ENCODE data around the gene SLIT1.
"Not testable (repeated sequence)": the region's sequence is repeated elsewhere in the genome, so short reads cannot be mapped to it uniquely, and the experiment has no call there.

The SLIT1 gene

GRCh38 chr10:97038688-97039087 is 147.1 kb downstream of the SLIT1 start:
- DNase-seq = no peak

- DNase-seq = peak; percentile 88
These were observed 148.1 kb downstream of the SLIT1 start for GRCh38 chr10:97037365-97038361.

GRCh38 chr10:97034958-97035769 is 150.6 kb downstream of the SLIT1 start:
- DNase-seq = no peak

GRCh38 chr10:97034301-97034700 is 151.5 kb downstream of the SLIT1 start:
- DNase-seq = no peak

- DNase-seq = not testable (repeated sequence)
These were observed 151.9 kb downstream of the SLIT1 start for GRCh38 chr10:97033841-97034240.

GRCh38 chr10:97032624-97033023 is 153.1 kb downstream of the SLIT1 start:
- DNase-seq = no peak

GRCh38 chr10:97031459-97031858 is 154.3 kb downstream of the SLIT1 start:
- DNase-seq = no peak

- DNase-seq = no peak
These were observed 154.9 kb downstream of the SLIT1 start for GRCh38 chr10:97030894-97031293.

GRCh38 chr10:97029271-97029670 is 156.5 kb downstream of the SLIT1 start:
- DNase-seq = no peak

GRCh38 chr10:97028832-97029178 is 157.0 kb downstream of the SLIT1 start:
- no peak for DNase-seq

- no peak for DNase-seq
These were observed 157.5 kb downstream of the SLIT1 start for GRCh38 chr10:97028126-97028831.

- DNase-seq = peak; percentile 48
These were observed 160.0 kb downstream of the SLIT1 start for GRCh38 chr10:97025613-97026242.

GRCh38 chr10:97024168-97025073 is 161.3 kb downstream of the SLIT1 start:
- no peak for DNase-seq

- no peak for DNase-seq
These were observed 162.2 kb downstream of the SLIT1 start for GRCh38 chr10:97023401-97024167.

- DNase-seq = no peak
These were observed 163.1 kb downstream of the SLIT1 start for GRCh38 chr10:97022616-97023015.

- peak; percentile 89 for DNase-seq
These were observed 165.0 kb downstream of the SLIT1 start for GRCh38 chr10:97020452-97021400.

GRCh38 chr10:97019213-97019844 is 166.4 kb downstream of the SLIT1 start:
- DNase-seq = no peak

GRCh38 chr10:97018251-97019212 is 167.2 kb downstream of the SLIT1 start:
- no peak for DNase-seq
